Measurements from ENCODE around the gene SLC9A3.

SLC9A3 gene

GRCh38 chr5:554284-554988 lies 30.2 kb upstream of the SLC9A3 start:
- no peak for DNase-seq

- no peak for DNase-seq
Observed at GRCh38 chr5:553874-554273, 29.6 kb upstream of the SLC9A3 start.

GRCh38 chr5:551406-551805 lies 27.2 kb upstream of the SLC9A3 start:
- no peak for DNase-seq

- no peak for DNase-seq
Observed at GRCh38 chr5:549229-549628, 25.0 kb upstream of the SLC9A3 start.

GRCh38 chr5:548256-548655 lies 24.0 kb upstream of the SLC9A3 start:
- DNase-seq = no peak

GRCh38 chr5:547086-547924 lies 23.1 kb upstream of the SLC9A3 start:
- no peak for DNase-seq

- no peak for DNase-seq
Observed at GRCh38 chr5:546376-546908, 22.2 kb upstream of the SLC9A3 start.

GRCh38 chr5:545641-546375 lies 21.6 kb upstream of the SLC9A3 start:
- no peak for DNase-seq

GRCh38 chr5:544675-545355 lies 20.6 kb upstream of the SLC9A3 start:
- no peak for DNase-seq

GRCh38 chr5:543755-544674 lies 19.8 kb upstream of the SLC9A3 start:
- no peak for DNase-seq

- DNase-seq = no peak
Observed at GRCh38 chr5:543351-543750, 19.1 kb upstream of the SLC9A3 start.

GRCh38 chr5:542319-543311 lies 18.4 kb upstream of the SLC9A3 start:
- no peak for DNase-seq

- no peak for DNase-seq
Observed at GRCh38 chr5:541539-542318, 17.5 kb upstream of the SLC9A3 start.

- no peak for DNase-seq
Observed at GRCh38 chr5:540906-541538, 16.8 kb upstream of the SLC9A3 start.

GRCh38 chr5:540071-540905 lies 16.0 kb upstream of the SLC9A3 start:
- no peak for DNase-seq

- DNase-seq = no peak
Observed at GRCh38 chr5:539469-540070, 15.3 kb upstream of the SLC9A3 start.

GRCh38 chr5:538801-539468 lies 14.7 kb upstream of the SLC9A3 start:
- no peak for DNase-seq

Measured in fibroblast of skin of right quadriceps (primary cell).